GM21526 (cell line): ENCODE measurements around the gene KRTAP26-1.

Experiments
- ATAC-seq: cut with Tn5 transposase; IDR thresholded peaks from one replicate; pipeline ENCODE4 v1.9.1; 2021; ENCODE audit warnings: moderate library complexity; ENCODE audit not compliant: unreplicated experiment, low FRiP score

The KRTAP26-1 gene

GRCh38 chr21:30320215-30320614 lies at the start of gene KRTAP26-1:
KRTAP26-1 (minus strand) TSS chr21:30320315; CDS start chr21:30320035, 280 bp downstream.
- ATAC-seq = no peak

DNA sequence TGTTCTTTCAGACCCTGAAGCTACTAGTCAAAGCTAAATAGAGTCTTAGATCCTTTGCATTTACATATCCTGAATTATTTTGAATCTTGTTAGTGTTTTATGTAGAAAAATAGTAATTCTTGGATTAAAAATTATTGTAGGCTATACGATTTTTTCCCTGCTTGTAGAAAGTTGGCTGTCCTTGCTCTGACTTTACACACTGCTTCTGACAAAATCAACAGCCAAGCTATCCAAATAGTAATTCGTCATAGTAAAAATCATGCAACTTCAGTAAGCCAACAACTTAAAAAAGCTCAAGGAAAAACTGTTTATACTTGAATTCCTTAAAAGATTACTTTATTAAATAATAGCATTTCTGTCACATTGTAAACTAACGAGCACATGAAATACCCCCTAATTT lies 35.8 kb upstream of the KRTAP26-1 start:
- ATAC-seq = no peak

- ATAC-seq = no peak
Measured at GRCh38 chr21:30354308-30355005, 34.3 kb upstream of the KRTAP26-1 start.

DNA sequence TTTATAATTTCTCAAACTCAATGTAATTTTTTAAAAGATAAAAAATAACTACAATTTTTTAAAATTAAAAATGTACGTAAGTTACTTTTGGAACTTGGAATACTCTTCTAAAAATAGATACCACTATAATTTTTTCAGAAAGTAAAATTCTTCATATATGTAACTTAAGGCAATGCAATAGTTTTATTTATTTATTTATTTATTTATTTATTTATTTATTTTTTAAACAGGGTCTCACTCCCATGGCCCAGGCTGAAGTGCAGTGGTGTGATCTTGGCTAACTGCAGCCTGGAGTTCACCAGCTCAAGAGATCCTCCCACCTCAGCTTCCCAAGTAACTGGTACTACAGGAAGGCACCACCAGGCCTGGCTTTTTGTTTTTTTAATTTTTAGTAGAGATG lies 31.4 kb upstream of the KRTAP26-1 start:
- no peak for ATAC-seq

DNA sequence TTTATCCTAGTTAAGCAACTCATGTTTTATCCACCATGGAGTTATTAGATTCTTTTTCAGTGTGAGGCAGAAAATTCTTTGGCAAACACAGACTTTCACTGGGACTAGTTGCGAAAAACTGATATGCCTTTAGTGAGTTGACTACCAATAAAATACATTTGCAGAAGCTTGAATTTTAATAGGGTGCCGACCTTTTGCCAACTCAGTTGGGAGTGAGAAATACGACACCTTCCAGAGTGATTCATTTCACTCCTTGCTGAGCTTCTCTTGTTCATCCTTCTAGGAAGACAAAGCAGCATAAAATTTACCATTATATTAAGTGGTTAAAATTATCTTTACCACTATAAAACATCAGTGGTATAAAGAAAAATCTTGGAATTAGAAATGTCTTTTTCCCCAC lies 29.5 kb upstream of the KRTAP26-1 start:
- no peak for ATAC-seq

- ATAC-seq = no peak
Measured at GRCh38 chr21:30348506-30348905, 28.4 kb upstream of the KRTAP26-1 start, which contains the start of gene KRTAP23-1. KRTAP23-1 (minus strand) TSS chr21:30348606; CDS start chr21:30348606, 0 bp downstream.

DNA sequence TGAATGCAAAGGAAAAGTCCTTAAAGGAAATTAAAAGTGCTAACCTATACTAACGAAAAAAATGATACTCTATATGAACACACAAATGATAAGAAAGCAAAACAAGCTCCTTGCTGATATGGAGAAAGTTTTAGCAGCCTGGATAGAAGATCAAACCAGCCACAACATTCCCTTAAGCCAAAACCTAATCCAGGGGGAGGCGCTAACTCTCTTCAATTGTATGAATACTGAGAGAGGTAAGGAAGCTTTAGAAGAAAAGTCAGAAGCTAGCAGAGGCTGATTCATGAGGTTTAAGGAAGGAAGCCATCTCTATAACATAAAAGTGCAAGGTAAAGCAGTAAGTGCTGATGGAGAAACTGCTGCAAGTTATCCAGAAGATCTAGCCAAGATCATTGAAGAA lies 24.9 kb upstream of the KRTAP26-1 start:
- no peak for ATAC-seq

DNA sequence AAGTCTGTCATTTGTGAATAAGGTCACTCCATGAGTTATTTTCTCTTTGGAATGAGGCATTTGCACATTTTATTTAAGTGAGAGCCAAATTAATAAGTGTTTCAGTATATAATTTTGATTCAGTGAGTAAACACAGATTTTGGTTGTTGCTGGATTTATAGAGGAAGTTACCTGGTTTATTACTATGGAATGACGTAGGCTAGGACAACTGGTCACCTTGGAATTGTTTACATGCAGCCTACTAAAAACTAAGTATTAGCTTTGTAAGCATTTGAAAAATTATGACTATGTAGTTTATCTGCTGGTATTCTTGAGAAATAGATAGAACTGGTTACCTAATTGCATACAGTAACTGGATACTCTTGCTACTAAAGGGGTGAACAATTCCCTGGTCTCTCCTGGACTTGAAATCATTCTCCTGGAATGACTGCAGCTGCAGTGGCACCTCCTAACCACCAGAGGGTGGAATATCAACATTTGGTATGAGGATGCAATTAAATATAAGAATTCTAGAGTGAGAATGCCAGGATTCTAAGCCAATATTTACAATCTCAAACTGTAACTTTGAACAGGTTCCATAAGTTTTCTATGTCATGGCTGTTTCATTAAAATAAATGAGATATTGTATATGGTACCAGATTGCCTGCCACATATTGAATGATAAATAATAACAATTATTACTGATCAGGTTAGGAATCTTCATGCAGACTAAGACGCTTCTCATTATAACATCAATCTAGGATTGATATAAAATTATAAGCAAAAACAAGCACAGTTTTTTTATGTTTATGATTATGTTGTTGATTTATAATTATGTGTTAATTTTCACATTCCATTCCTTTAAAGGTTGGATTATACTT lies 20.8 kb upstream of the KRTAP26-1 start:
- no peak for ATAC-seq

DNA sequence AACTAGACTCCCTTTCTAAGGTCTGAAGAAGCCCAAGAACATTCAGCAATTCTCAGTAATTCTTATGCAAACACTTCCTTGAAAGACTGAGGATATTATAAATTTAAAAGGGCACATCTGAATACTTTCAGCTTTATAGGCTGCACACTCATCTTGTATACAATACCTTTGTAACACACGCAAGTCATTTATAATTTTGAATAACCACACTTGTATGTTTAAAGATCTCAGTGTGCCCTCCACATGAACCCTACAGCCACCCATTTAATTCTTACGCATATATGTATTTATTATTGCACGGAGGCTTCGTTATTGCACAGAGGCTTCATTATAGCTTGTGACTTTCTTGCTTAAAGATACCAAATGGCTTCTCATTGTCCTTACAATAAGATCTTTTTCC lies 18.6 kb upstream of the KRTAP26-1 start:
- ATAC-seq = no peak

DNA sequence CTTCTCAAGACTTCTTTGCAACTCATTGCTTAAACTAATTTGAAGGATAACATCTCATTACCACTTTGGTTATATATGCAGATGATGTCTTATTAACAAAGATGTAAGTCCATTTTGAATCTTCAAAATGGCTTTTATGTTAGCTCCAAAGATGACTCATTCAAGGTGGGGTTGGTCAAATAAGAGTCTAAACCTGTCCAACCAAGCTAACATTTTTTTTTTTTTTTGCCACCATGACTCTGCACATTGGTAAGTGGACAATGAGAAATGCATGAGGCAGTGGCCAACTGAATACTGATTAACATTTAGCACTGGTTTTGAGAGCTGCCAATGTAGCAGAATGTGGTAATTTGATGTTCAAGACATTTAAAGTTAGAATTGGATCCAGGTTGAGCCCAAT lies 17.7 kb upstream of the KRTAP26-1 start:
- no peak for ATAC-seq

- no peak for ATAC-seq
Measured at GRCh38 chr21:30337276-30337744, 17.2 kb upstream of the KRTAP26-1 start, which contains the start of gene KRTAP27-1. KRTAP27-1 (minus strand) TSS chr21:30337694; CDS start chr21:30337668, 26 bp downstream.

DNA sequence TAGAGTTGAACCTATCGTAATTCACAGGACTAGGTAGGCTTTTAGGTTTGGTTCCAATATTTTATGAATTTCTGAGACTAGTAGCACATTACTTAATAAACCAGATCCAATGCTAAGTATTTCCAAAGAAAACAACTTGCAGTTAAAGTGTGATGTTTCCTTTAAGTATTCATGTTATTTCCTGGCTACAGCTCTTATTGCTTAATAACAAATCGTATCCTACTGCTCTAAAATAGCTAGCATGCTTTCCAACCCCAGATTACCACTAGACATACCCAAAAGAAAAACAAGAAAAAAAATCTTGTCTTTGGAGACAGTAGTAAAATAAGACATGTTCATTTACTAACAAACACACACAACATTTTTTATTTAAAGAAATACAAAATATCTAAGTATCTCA lies 16.5 kb upstream of the KRTAP26-1 start:
- no peak for ATAC-seq

DNA sequence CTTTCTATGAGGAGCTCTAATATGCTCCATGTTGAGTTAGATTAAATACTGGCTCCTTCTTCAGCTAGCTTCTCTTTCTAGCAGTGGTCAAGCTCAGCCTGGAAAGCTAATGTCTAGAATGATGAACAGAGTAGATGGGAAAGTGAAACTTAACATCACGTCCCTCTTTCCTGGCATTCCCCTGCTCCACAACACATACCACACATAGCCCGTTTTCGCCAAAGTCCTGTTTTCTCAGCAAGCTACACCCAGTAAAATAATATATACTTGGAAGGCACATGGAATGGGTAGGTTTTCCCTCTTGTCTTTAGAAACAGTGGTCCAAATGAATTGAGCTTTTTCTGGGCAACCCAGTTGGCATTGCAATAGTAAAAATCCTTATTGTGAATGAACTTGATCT lies 13.6 kb upstream of the KRTAP26-1 start:
- ATAC-seq = no peak

GRCh38 chr21:30332681-30333080 lies 12.6 kb upstream of the KRTAP26-1 start:
- ATAC-seq = no peak

DNA sequence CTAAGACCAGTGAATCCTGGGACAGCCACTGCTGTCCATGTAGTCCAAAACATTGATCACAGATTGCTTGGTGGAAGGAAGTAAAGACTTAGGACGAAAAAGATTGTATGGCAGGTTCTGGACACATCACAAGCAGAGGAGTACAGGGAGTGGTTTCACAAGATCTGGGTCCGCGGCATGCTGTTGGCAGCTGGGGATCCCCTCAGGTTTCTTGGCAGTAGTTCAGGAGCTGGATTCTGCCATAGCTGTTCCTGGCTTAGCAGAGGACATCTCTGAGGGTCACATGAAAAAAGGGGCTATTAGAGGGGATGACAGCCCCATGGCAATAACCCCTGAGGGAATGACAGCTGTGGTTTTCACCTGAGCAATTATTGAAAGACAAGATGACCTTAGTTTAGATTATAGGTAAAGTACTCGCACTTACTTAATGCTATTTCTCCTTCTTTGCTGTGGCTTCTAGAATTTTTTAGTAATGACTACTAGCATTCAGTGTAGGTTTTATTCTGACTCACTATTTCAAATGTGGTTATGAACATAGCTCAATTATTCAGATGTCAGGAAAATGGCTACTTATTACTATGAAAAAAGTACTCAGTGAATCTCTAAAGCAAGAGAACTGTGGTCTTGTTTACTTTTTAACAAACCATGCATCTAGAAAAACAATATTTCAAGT lies 9.2 kb upstream of the KRTAP26-1 start:
- ATAC-seq = no peak

GRCh38 chr21:30326390-30326789 lies 6.3 kb upstream of the KRTAP26-1 start:
- ATAC-seq = no peak

DNA sequence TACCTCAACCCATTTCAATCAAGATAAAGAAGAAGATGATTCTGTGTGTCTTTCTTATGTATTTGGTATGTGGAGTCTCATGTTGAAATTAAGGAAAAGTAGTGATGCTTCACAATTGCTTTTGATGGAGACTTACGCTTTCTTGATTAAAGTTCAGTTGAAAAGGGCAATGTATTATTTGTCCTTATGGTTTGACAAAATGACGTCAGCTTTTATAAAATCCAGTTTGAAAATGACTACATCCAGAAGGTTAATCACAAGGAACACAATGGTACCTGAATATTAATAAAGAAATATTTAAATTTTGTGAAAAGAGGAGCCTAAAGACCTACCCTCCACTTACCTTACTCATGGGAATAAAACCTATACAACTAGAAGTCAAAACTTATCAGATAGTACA lies 4.4 kb downstream of the KRTAP26-1 start:
- ATAC-seq = no peak

- ATAC-seq = no peak
Measured at GRCh38 chr21:30306884-30307283, 13.2 kb downstream of the KRTAP26-1 start.

DNA sequence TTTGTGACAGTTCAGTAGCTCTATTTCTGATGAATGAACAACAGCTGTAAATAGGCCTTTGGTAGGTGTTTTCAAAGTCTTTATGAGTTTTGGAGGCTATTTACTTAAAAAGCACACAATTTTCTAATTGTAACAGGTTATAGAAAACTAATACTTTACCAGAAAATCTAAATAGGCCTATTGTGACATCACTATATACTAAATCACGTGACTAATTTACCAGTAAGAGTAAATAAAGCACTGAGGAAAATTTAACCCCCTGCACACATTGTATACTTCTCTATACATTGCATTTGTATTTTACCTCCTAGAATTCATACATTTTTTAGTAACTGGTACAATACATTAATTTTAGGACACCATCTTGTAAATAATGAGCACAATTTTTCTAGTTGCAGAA lies 15.0 kb downstream of the KRTAP26-1 start:
- ATAC-seq = no peak

- no peak for ATAC-seq
Measured at GRCh38 chr21:30289215-30289614, 30.9 kb downstream of the KRTAP26-1 start, which contains the start of gene KRTAP25-1. KRTAP25-1 (minus strand) TSS chr21:30289514; CDS start chr21:30289490, 24 bp downstream.

DNA sequence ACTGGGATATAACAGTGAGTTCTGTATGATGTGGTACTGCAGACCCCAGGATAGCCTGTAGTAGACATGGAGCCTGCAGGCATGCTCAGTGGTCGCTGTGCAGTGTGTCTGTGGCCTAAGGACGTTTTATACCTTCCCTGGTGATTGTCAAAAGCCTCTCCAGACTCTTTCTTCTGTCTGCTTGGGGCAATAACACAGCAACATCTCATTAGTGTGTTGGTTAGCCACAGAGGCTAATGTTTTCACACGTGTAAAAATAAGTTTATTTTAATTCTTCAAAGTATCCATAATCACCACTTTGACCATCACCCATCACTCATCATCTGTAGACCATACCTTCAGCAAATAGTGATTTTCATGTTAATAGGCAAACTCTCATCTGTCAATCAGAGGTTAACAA lies 37.3 kb downstream of the KRTAP26-1 start, which contains the start of gene KRTAP24-1:
KRTAP24-1 (minus strand) TSS at position 101 of the 400 bp plus-strand sequence; CDS start at position 83, 18 bp downstream.
- ATAC-seq = no peak
